ENCODE data around the gene CD52.
A peak's percentile ranks its signal among the peaks of the same experiment; 100 is the strongest.
"Not testable (repeated sequence)": the region's sequence is repeated elsewhere in the genome, so short reads cannot be mapped to it uniquely, and the experiment has no call there.

The CD52 gene

GRCh38 chr1:26297791-26298124, 20.0 kb upstream of the CD52 start:
- TF ChIP-seq SPI1 (IDR thresholded peaks at IDR 0.05; ENCODE audit: low read depth, low read length) = no peak
- no peak for TF ChIP-seq POLR2A (IDR thresholded peaks at IDR 0.05; ENCODE audit: low read depth, low read length)
- no peak for FAIRE-seq

GRCh38 chr1:26300578-26301275, 17.0 kb upstream of the CD52 start:
- no peak for FAIRE-seq
- TF ChIP-seq POU2F2 (IDR thresholded peaks at IDR 0.05; ENCODE audit: low read depth, low read length) = no peak

More at GRCh38 chr1:26297791-26298124, 20.0 kb upstream of the CD52 start:
- DNase-seq (ENCODE audit: insufficient read length, low spot score) = no peak

GRCh38 chr1:26302733-26303405, 14.9 kb upstream of the CD52 start:
- no peak for DNase-seq (ENCODE audit: insufficient read length, low spot score)
- TF ChIP-seq TAF1 (IDR thresholded peaks at IDR 0.05; ENCODE audit: low read depth, low read length) (no peak), POLR2A (IDR thresholded peaks at IDR 0.05; ENCODE audit: low read depth, low read length) (no peak), POU2F2 (IDR thresholded peaks at IDR 0.05; ENCODE audit: low read depth, low read length) (no peak), SPI1 (IDR thresholded peaks at IDR 0.05; ENCODE audit: low read depth, low read length) (no peak), POLR2AphosphoS5 (IDR thresholded peaks at IDR 0.05; ENCODE audit: low read depth, low read length) (no peak), PAX5 (IDR thresholded peaks at IDR 0.05; ENCODE audit: insufficient read depth, low read length, severe bottlenecking) (no peak)
- FAIRE-seq = no peak

More at GRCh38 chr1:26300578-26301275, 17.0 kb upstream of the CD52 start:
- DNase-seq (ENCODE audit: insufficient read length, low spot score) = no peak

GRCh38 chr1:26305667-26306289, 12.0 kb upstream of the CD52 start:
- TF ChIP-seq SPI1 (IDR thresholded peaks at IDR 0.05; ENCODE audit: low read depth, low read length) (peak; percentile 56), POU2F2 (IDR thresholded peaks at IDR 0.05; ENCODE audit: low read depth, low read length) (no peak)
- FAIRE-seq (peak; percentile 9), DNase-seq (ENCODE audit: insufficient read length, low spot score) (no peak)

GRCh38 chr1:26306290-26307229, 11.2 kb upstream of the CD52 start, which contains the start of gene UBXN11:
Gene UBXN11 (minus strand): TSS chr1:26306636. CDS start chr1:26302883, 3,753 bp downstream.
- FAIRE-seq (peak; percentile 96), DNase-seq (ENCODE audit: insufficient read length, low spot score) (peak; percentile 98)
- TF ChIP-seq SPI1 (IDR thresholded peaks at IDR 0.05; ENCODE audit: low read depth, low read length) = no peak
- TF ChIP-seq POLR2AphosphoS5 (IDR thresholded peaks at IDR 0.05; ENCODE audit: low read depth, low read length) = no peak
- no peak; the same call in 1 of the 2 replicates for TF ChIP-seq POLR2A (IDR thresholded peaks at IDR 0.05; ENCODE audit: low read depth, low read length)
- TF ChIP-seq POU2F2 (IDR thresholded peaks at IDR 0.05; ENCODE audit: low read depth, low read length) = peak; percentile 30; the same call in 1 of the 2 replicates
- no peak for TF ChIP-seq TAF1 (IDR thresholded peaks at IDR 0.05; ENCODE audit: low read depth, low read length)
- no peak for TF ChIP-seq PAX5 (IDR thresholded peaks at IDR 0.05; ENCODE audit: insufficient read depth, low read length, severe bottlenecking)

GRCh38 chr1:26307363-26307781, 10.4 kb upstream of the CD52 start:
- FAIRE-seq (peak; percentile 16), DNase-seq (ENCODE audit: insufficient read length, low spot score) (no peak)
- TF ChIP-seq PAX5 (IDR thresholded peaks at IDR 0.05; ENCODE audit: insufficient read depth, low read length, severe bottlenecking) = no peak
- TF ChIP-seq POLR2AphosphoS5 (IDR thresholded peaks at IDR 0.05; ENCODE audit: low read depth, low read length) = no peak
- TF ChIP-seq TAF1 (IDR thresholded peaks at IDR 0.05; ENCODE audit: low read depth, low read length) = no peak
- TF ChIP-seq POU2F2 (IDR thresholded peaks at IDR 0.05; ENCODE audit: low read depth, low read length) = no peak
- no peak for TF ChIP-seq POLR2A (IDR thresholded peaks at IDR 0.05; ENCODE audit: low read depth, low read length)
- TF ChIP-seq SPI1 (IDR thresholded peaks at IDR 0.05; ENCODE audit: low read depth, low read length) = no peak

GRCh38 chr1:26307966-26308899, 9.5 kb upstream of the CD52 start:
- not testable (repeated sequence) for DNase-seq (ENCODE audit: insufficient read length, low spot score); FAIRE-seq

GRCh38 chr1:26314501-26314900, 3.3 kb upstream of the CD52 start:
- DNase-seq (ENCODE audit: insufficient read length, low spot score) (no peak), FAIRE-seq (peak; percentile 69)
- no peak for TF ChIP-seq SPI1 (IDR thresholded peaks at IDR 0.05; ENCODE audit: low read depth, low read length)
- TF ChIP-seq POLR2A (IDR thresholded peaks at IDR 0.05; ENCODE audit: low read depth, low read length) = no peak
- no peak for TF ChIP-seq PAX5 (IDR thresholded peaks at IDR 0.05; ENCODE audit: insufficient read depth, low read length, severe bottlenecking)
- TF ChIP-seq TAF1 (IDR thresholded peaks at IDR 0.05; ENCODE audit: low read depth, low read length) = no peak
- TF ChIP-seq POLR2AphosphoS5 (IDR thresholded peaks at IDR 0.05; ENCODE audit: low read depth, low read length) = no peak
- TF ChIP-seq POU2F2 (IDR thresholded peaks at IDR 0.05; ENCODE audit: low read depth, low read length) = no peak
